LNCaP clone FGC (cell line): ENCODE results near the gene PBX4.

Experiments
- DNase-seq: peaks from one replicate; pipeline ENCODE4 v3.0.0-alpha.2; 2011; ENCODE audit warnings: low read depth
- H3K4me3 ChIP-seq: 2 replicates; pipeline ENCODE4 v1.5.1; 2011; ENCODE audit warnings: mild to moderate bottlenecking, low read depth, low read length, control low read depth
- TF ChIP-seq, protein P1 (sequence below): IDR thresholded peaks from 2 replicates; pipeline ENCODE4 v1.5.1; 2012; ENCODE audit warnings: mild to moderate bottlenecking; ENCODE audit not compliant: control insufficient read depth, insufficient read depth; ENCODE audit errors: extremely low read depth

The PBX4 gene

DNA sequence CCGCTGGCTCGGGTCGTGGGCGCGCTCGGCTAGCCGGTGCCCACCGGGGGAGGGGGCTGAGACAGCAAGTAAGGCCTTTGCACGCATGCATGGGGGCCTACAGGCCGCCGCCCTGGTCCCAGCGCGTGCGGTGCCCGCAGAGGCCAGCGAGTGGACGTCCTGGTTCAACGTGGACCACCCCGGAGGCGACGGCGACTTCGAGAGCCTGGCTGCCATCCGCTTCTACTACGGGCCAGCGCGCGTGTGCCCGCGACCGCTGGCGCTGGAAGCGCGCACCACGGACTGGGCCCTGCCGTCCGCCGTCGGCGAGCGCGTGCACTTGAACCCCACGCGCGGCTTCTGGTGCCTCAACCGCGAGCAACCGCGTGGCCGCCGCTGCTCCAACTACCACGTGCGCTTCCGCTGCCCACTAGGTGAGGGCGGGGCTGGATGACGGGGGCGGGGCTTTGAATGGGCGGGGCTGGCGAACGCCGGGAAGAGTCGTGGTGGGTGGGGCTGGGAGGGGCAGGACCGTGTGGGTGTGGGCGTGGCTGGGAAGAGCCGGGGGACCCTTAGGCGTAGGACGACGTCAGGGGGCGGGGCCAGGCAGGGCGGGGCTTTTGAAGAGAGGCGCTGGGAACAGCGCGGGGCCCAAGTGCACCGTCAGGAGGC, 78.3 kb downstream of the PBX4 start:
- DNase-seq: no peak
- no peak overlapping the region for H3K4me3 ChIP-seq
- TF ChIP-seq, protein P1, sequence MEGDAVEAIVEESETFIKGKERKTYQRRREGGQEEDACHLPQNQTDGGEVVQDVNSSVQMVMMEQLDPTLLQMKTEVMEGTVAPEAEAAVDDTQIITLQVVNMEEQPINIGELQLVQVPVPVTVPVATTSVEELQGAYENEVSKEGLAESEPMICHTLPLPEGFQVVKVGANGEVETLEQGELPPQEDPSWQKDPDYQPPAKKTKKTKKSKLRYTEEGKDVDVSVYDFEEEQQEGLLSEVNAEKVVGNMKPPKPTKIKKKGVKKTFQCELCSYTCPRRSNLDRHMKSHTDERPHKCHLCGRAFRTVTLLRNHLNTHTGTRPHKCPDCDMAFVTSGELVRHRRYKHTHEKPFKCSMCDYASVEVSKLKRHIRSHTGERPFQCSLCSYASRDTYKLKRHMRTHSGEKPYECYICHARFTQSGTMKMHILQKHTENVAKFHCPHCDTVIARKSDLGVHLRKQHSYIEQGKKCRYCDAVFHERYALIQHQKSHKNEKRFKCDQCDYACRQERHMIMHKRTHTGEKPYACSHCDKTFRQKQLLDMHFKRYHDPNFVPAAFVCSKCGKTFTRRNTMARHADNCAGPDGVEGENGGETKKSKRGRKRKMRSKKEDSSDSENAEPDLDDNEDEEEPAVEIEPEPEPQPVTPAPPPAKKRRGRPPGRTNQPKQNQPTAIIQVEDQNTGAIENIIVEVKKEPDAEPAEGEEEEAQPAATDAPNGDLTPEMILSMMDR: no peak

DNA sequence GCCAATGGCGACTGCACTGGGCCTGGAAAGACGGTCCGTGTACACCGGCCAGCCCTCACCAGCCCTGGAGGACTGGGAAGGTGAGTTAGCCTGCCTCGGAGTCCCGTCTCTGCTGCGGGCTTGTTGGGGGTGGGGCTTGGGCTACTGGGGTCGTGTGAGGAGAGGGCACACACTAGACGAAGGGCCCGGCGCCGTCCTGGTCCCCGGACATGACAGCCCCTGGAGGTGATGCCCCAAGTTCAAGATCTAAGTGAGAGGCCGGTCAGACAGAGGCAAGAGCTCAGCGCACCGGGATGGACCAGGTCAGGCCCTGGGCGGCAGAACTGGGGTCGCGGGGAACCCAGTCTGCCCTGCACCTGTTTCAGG, 78.8 kb downstream of the PBX4 start:
- H3K4me3 ChIP-seq: no peak overlapping the region
- no peak for DNase-seq
- TF ChIP-seq, protein P1: no peak

DNA sequence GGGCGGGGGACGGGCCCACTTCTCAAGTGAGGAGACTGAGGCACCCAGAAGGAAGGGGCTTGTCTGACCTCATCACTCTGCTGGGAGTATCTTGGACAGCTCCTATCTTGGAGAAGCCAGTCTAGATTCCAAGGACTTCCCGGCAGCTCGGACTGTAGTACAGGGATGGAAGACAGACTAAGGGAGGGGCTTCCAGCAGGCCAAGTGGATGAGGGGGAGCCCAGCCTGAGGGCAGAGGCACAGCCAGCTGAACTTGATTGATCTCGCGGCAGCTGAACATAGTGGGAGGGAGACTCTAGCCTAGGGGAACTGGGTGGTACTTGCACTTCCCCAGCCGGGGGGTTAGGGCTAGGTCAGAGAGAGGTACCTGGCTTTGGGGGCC, 79.7 kb downstream of the PBX4 start:
- DNase-seq: no peak
- TF ChIP-seq, protein P1: no peak
- no peak overlapping the region for H3K4me3 ChIP-seq

DNA sequence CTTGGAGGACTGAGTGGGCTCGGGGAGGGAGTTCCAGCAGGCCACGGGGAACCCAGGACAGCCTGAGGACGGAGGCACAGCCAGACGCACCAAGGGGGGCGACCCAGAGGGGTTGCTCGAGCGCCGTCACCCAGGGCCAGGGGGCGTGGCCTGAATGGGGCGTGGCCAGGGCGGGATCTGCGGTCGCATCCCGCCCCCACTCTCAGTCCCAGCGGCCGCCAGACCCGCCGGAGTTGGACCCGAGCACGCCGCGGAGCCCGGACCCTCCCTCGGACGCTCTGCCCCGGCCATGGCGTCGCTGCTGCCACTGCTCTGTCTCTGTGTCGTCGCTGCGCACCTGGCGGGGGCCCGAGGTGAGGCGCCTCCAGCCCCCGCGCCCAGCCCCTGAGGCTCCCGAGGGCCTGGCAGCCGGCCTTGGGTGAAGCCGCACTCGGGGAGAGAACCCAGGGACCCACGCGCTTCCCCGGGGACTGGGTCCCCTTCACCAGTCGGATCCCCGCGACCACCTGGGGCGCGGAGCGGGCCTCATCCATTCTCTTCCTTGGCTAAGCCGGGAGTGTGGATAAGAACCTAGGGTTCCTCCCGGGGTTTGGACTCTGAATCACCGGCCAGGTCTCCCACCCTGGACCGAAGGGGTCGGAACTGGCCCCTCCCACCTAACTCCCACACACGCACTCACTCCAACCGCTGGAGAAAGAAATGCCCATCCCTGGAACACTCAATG, 80.3 kb downstream of the PBX4 start, which contains the start of gene CILP2:
CILP2 (plus strand) TSS at position 205 of the 724 bp plus-strand sequence; CDS start at position 290, 85 bp downstream.
- TF ChIP-seq, protein P1: no peak
- no peak for DNase-seq
- H3K4me3 ChIP-seq: no peak within 1 kb of the TSS

DNA sequence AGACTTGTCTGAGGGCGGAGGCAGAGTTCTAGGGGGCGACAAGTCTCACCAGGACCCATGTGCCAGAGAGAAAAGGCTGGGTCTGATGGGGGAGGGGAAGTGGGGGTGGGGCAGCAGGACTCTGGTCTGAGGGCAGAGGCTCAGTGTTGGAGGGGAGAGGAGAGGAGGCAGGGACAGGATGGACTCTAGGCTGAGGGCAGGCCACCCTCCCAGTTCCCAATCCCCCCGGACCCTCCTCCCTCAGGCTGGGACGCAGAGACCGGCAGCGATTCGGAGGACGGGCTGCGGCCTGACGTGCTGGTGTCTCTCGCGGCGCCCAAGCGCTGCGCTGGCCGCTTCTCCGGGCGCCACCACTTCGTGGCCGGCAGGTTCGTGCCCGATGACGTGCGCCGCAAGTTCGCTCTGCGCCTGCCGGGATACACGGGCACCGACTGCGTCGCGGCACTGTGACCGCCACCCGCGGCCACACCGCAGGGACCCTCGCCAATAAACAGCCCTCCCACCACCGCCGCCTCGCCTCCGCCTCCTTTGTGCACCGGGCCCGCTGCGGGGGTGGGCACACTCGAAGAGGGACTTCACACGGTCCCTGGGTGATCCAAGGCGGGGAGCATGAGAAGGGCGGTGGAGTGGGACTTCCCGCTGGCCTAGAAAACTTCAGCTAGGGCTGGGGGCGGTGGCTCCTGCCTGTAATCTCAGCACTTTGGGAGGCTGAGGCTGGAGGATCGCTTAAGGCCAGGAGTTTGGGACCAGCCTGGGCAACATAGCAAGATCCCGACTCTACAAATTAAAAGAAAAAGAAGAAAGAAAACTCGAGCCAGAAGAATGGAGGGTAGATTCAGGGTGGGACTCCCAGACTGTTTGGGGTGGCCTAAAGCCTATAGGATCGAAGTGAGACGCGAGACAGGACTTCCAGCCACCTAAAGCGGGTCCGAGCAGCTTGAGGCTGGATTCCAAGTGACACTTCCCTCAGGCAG, 81.1 kb downstream of the PBX4 start:
- no peak overlapping the region for H3K4me3 ChIP-seq
- no peak for DNase-seq
- TF ChIP-seq, protein P1: no peak

DNA sequence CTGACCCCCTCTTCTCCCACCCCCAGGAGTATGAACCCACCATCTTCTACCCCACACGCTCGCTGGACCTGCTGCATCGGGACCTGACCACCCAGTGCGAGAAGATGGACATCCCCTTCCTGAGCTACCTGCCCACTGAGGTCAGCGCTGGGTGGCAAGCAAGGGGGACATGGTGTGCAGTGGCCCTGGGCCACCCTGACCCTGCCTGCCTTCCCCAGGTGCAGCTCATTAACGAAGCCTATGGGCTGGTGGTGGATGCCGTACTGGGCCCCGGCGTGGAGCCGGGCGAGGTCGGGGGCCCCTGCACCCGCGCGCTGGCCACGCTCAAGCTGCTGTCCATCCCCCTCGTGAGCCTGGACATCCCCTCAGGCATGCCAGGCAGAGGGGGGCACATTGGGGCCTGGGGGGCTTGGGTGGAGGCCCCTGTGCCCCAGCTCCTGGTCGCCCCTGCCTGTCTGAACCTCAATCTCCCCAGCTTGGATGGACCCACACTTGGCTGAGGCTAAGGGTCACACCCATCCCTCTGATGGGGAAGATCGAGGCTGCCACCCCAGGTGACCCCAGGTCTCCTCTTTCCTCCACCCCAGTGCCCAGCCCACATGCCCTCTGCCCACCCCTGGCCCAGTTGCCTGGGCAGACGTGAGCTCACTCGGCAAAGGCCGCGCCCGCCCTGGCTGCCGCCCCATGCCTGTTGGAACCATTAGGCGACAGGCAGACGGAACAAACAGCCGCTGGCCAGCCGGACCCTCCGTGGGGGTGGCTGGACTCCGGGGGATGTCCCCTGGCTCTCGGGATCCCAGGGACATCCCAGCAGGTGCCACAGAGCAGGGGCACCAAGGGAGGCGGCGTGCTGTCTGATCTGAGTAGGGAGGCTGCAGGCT, 82.9 kb downstream of the PBX4 start:
- no peak overlapping the region for H3K4me3 ChIP-seq
- no peak for DNase-seq
- TF ChIP-seq, protein P1: no peak
